Mesenchymal stem cell (in vitro differentiated cells and primary cell): Measurements from ENCODE around the gene WDR19.

Source experiments
- DNase-seq: peaks from one replicate; pipeline ENCODE4 v3.0.0-alpha.2; 2013
- H2AFZ ChIP-seq: one replicate; pipeline ENCODE4 v1.6.1; 2013; ENCODE audit warnings: low read depth, mild to moderate bottlenecking, control low read depth, inconsistent platforms, low read length, moderate library complexity
- H2AK5ac ChIP-seq: 2 replicates; pipeline ENCODE4 v1.6.1; 2013; ENCODE audit warnings: low read length, moderate library complexity, mild to moderate bottlenecking, inconsistent platforms; ENCODE audit not compliant: severe bottlenecking
- H2BK120ac ChIP-seq: one replicate; pipeline ENCODE4 v1.6.1; 2013; ENCODE audit warnings: low read depth, mild to moderate bottlenecking, inconsistent platforms, low read length, moderate library complexity
- H2BK12ac ChIP-seq, 2 experiments: one replicate each; pipeline ENCODE4 v1.6.1; 2013; ENCODE audit warnings: inconsistent platforms in 2 of 2, low read length in 2 of 2, mild to moderate bottlenecking in 2 of 2, moderate library complexity in 2 of 2, control low read depth in 1 of 2
- H2BK15ac ChIP-seq: one replicate; pipeline ENCODE4 v1.6.1; 2013; ENCODE audit warnings: mild to moderate bottlenecking, low read depth, inconsistent platforms; ENCODE audit not compliant: poor library complexity, severe bottlenecking
- H2BK5ac ChIP-seq: 2 replicates; pipeline ENCODE4 v1.6.1; 2013; ENCODE audit warnings: low read depth, mild to moderate bottlenecking, low read length, control low read depth, inconsistent platforms; ENCODE audit not compliant: poor library complexity, severe bottlenecking
- H3K14ac ChIP-seq, 2 experiments: one replicate each; pipeline ENCODE4 v1.6.1; 2013; ENCODE audit warnings: inconsistent platforms in 2 of 2, low read length in 2 of 2, control low read depth in 1 of 2, mild to moderate bottlenecking in 1 of 2, moderate library complexity in 1 of 2
- H3K18ac ChIP-seq, 2 experiments: one replicate each; pipeline ENCODE4 v1.6.1; 2013; ENCODE audit warnings: inconsistent platforms in 2 of 2, low read length in 2 of 2, control low read depth in 1 of 2, low read depth in 1 of 2, mild to moderate bottlenecking in 1 of 2
- H3K23ac ChIP-seq, 2 experiments: one replicate each; pipeline ENCODE4 v1.6.1; 2013; ENCODE audit warnings: inconsistent platforms in 2 of 2, low read length in 2 of 2, mild to moderate bottlenecking in 2 of 2, moderate library complexity in 2 of 2, control low read depth in 1 of 2
- H3K27ac ChIP-seq: 2 replicates; pipeline ENCODE4 v1.5.1; 2013; ENCODE audit warnings: mild to moderate bottlenecking, moderate library complexity, low read length, control low read depth, inconsistent platforms; ENCODE audit not compliant: poor library complexity, severe bottlenecking
- H3K27me3 ChIP-seq, 2 experiments: 2 replicates each; pipeline versions ENCODE4 v1.6.1 to v1.7.0; 2013; ENCODE audit warnings: low read length in 2 of 2, mild to moderate bottlenecking in 2 of 2, moderate library complexity in 2 of 2, control low read depth in 1 of 2, inconsistent platforms in 1 of 2; ENCODE audit not compliant: control insufficient read depth in 1 of 2, insufficient read depth in 1 of 2
- H3K36me3 ChIP-seq, 2 experiments: 2 replicates each; pipeline versions ENCODE4 v1.6.1 to v1.7.0; 2013; ENCODE audit warnings: low read length in 2 of 2, control low read depth in 1 of 2, inconsistent platforms in 1 of 2, low read depth in 1 of 2, mild to moderate bottlenecking in 1 of 2; ENCODE audit not compliant: insufficient read depth in 2 of 2, control insufficient read depth in 1 of 2
- H3K4ac ChIP-seq, 2 experiments: one replicate each; pipeline ENCODE4 v1.6.1; 2013; ENCODE audit warnings: inconsistent platforms in 2 of 2, low read length in 2 of 2, mild to moderate bottlenecking in 2 of 2, moderate library complexity in 2 of 2, control low read depth in 1 of 2, low read depth in 1 of 2
- H3K4me1 ChIP-seq: 2 replicates; pipeline ENCODE4 v1.6.1; 2013; ENCODE audit warnings: low read depth, low read length, control low read depth; ENCODE audit not compliant: control insufficient read depth, insufficient read depth
- H3K4me2 ChIP-seq: 2 replicates; pipeline ENCODE4 v1.6.1; 2013; ENCODE audit warnings: low read length, mild to moderate bottlenecking, inconsistent platforms; ENCODE audit not compliant: poor library complexity, severe bottlenecking
- H3K4me3 ChIP-seq, 2 experiments: 2 replicates each; pipeline versions ENCODE4 v1.5.1 to v1.7.0; 2013; ENCODE audit warnings: low read length in 2 of 2, mild to moderate bottlenecking in 2 of 2, control low read depth in 1 of 2, low read depth in 1 of 2; ENCODE audit not compliant: insufficient read depth in 1 of 2
- H3K79me1 ChIP-seq: replicated peaks from 2 replicates; pipeline ENCODE4 v1.6.1; 2013; ENCODE audit warnings: mild to moderate bottlenecking, control low read depth, low read length, inconsistent platforms; ENCODE audit not compliant: poor library complexity, severe bottlenecking
- H3K9ac ChIP-seq: 2 replicates; pipeline ENCODE4 v1.7.0; 2013; ENCODE audit warnings: mild to moderate bottlenecking, low read length, moderate library complexity
- H3K9me3 ChIP-seq: 2 replicates; pipeline ENCODE4 v1.7.0; 2013; ENCODE audit warnings: mild to moderate bottlenecking, low read length; ENCODE audit not compliant: control insufficient read depth
- H4K8ac ChIP-seq: one replicate; pipeline ENCODE4 v1.6.1; 2013; ENCODE audit warnings: inconsistent platforms, mild to moderate bottlenecking, low read length, moderate library complexity
- H4K91ac ChIP-seq: one replicate; pipeline ENCODE4 v1.6.1; 2013; ENCODE audit warnings: mild to moderate bottlenecking, low read length, inconsistent platforms
- WGBS: methylation state at CpG from one replicate; pipeline ENCODE4 v1.1.7; 2013; ENCODE audit warnings: mixed read lengths; 5-methylcytosine and 5-hydroxymethylcytosine counted together

WDR19 gene

DNA sequence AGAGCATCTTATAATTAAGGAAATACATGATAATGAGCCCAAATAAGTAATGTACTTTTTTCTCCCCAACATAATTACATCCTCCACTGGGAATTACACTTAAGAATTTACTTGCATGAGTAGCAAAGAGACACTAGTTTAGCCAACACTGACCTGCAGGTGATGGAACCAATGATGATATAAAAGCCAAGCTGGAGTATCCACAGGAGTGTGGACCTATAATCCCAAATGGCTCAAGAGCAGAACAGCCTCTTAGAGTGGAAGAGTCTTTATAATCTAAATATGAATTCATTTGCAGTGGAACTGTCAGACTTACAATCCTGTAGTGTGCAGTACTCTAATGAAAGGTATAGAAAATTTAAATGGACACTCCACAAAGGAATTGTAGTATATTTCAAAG lies 22.2 kb downstream of the WDR19 start:
- no peak overlapping the region for H4K91ac ChIP-seq
- H3K4me2 ChIP-seq = no peak overlapping the region
- no peak overlapping the region for H2BK12ac ChIP-seq
- no peak overlapping the region for H3K9ac ChIP-seq
- no peak for DNase-seq
- no peak overlapping the region for H3K18ac ChIP-seq
- no peak overlapping the region for H2BK5ac ChIP-seq
- H3K4me3 ChIP-seq = no peak overlapping the region
- no peak overlapping the region for H2BK120ac ChIP-seq
- H3K4me1 ChIP-seq = no peaks in the 10 kb centered on the region
- no peak overlapping the region for H2AK5ac ChIP-seq
- H3K36me3 ChIP-seq = peaks cover 9 to 84% of the 10 kb centered on the region in 2 experiments
- no peak overlapping the region for H3K4ac ChIP-seq
- H3K9me3 ChIP-seq = peaks cover 19% of the 10 kb centered on the region
- no peak overlapping the region for H3K27ac ChIP-seq
- H3K27me3 ChIP-seq = no peaks in the 10 kb centered on the region
- H3K14ac ChIP-seq = no peak overlapping the region
- no peak overlapping the region for H2AFZ ChIP-seq
- no peaks in the 10 kb centered on the region for H3K79me1 ChIP-seq
- no peak overlapping the region for H4K8ac ChIP-seq
- no peak overlapping the region for H2BK15ac ChIP-seq
- H3K23ac ChIP-seq = no peak overlapping the region

DNA sequence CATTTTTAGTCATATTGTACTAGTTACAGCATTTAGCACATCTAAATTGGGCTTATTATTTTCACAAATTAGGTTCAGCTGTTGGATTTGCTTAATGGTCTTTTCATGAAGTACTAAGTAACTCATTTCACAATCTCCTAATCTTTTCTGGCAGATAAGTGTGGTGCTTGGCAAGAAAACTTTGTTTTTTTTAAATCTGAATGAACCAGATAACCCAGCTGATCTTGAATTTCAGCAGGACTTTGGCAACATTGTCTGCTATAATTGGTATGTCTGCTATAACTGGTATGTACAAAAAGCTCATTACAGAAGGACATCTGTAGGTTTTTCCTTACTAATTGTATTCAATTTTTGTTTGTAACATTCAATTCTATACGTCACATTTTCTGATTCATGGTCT lies 22.7 kb downstream of the WDR19 start:
- Histone ChIP-seq H3K14ac (no peak overlapping the region), H2AK5ac (no peak overlapping the region), H3K4me1 (no peaks in the 10 kb centered on the region), H3K79me1 (no peaks in the 10 kb centered on the region), H2BK120ac (no peak overlapping the region), H2BK12ac (no peak overlapping the region), H3K23ac (no peak overlapping the region), H4K8ac (no peak overlapping the region), H4K91ac (no peak overlapping the region), H3K9ac (no peak overlapping the region), H3K27me3 (no peaks in the 10 kb centered on the region), H2AFZ (no peak overlapping the region), H2BK15ac (no peak overlapping the region), H3K27ac (no peak overlapping the region), H3K9me3 (peaks cover 19% of the 10 kb centered on the region), H3K36me3 (peaks cover 9 to 79% of the 10 kb centered on the region in 2 experiments), H3K4ac (no peak overlapping the region), H3K4me3 (no peak overlapping the region), H3K18ac (no peak overlapping the region), H3K4me2 (no peak overlapping the region), H2BK5ac (no peak overlapping the region)
- no peak for DNase-seq
- WGBS = no CpG with 5 or more reads among the region's 1 CpG

DNA sequence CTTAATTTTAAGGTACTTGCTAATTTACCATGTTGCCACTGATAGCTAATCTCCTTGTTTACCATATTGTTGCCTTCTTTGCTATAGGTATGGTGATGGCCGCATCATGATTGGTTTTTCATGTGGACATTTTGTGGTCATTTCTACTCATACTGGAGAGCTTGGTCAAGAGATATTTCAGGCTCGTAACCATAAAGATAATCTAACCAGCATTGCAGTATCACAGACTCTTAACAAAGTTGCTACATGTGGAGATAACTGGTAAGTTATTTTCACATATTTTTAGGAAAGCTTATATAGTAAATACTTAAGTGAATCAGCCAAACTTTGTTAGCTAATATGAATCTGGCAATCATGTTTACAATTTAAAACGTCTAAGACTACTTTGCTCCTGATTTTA lies 23.1 kb downstream of the WDR19 start:
- Histone ChIP-seq H3K27me3 (no peaks in the 10 kb centered on the region), H4K8ac (no peak overlapping the region), H3K9me3 (peaks cover 19% of the 10 kb centered on the region), H3K4me2 (no peak overlapping the region), H3K23ac (no peak overlapping the region), H2BK120ac (no peak overlapping the region), H2BK12ac (no peak overlapping the region), H3K18ac (no peak overlapping the region), H4K91ac (no peak overlapping the region), H3K36me3 (peaks cover 8 to 78% of the 10 kb centered on the region in 2 experiments), H3K79me1 (no peaks in the 10 kb centered on the region), H3K4me1 (no peaks in the 10 kb centered on the region), H2BK15ac (no peak overlapping the region), H3K14ac (no peak overlapping the region), H2AFZ (no peak overlapping the region), H2AK5ac (no peak overlapping the region), H3K9ac (no peak overlapping the region), H3K4ac (no peak overlapping the region), H3K4me3 (no peak overlapping the region), H2BK5ac (no peak overlapping the region), H3K27ac (no peak overlapping the region)
- WGBS = no CpG with 5 or more reads among the region's 3 CpGs
- no peak for DNase-seq

DNA sequence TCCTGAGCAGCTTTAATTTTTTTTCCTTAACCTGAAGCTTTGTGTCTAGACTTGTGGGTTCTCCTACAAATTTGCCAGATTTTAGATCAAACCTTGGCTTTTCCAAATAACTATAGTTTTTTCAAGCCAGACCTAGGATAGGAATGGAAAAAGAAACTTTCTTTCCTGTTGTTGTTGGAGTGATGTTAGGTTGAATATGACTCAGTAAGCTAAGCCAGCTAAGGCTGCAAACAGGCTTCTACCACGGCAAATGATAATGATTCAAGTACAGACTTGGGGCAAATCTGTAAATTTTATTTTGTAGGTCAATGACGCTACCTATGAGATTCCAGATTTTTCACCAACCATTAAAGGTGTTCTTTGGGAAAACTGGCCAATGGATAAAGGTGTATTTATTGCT lies 45.6 kb downstream of the WDR19 start:
- no peak overlapping the region for H2BK15ac ChIP-seq
- no peak overlapping the region for H4K8ac ChIP-seq
- no peaks in the 10 kb centered on the region for H3K9me3 ChIP-seq
- no peak overlapping the region for H2AFZ ChIP-seq
- WGBS = 100% methylated on average over 2 of the region's 2 CpGs
- no peaks in the 10 kb centered on the region for H3K79me1 ChIP-seq
- no peaks in the 10 kb centered on the region for H3K27me3 ChIP-seq
- no peak overlapping the region for H2AK5ac ChIP-seq
- no peak overlapping the region for H3K27ac ChIP-seq
- H3K4me2 ChIP-seq = no peak overlapping the region
- peaks cover 3 to 67% of the 10 kb centered on the region in 2 experiments for H3K36me3 ChIP-seq
- H3K9ac ChIP-seq = no peak overlapping the region
- no peak overlapping the region for H3K4ac ChIP-seq
- H3K18ac ChIP-seq = no peak overlapping the region
- no peak overlapping the region for H3K23ac ChIP-seq
- H3K4me3 ChIP-seq = no peak overlapping the region
- no peak overlapping the region for H2BK120ac ChIP-seq
- no peak overlapping the region for H2BK12ac ChIP-seq
- H2BK5ac ChIP-seq = no peak overlapping the region
- H3K4me1 ChIP-seq = no peaks in the 10 kb centered on the region
- no peak overlapping the region for H3K14ac ChIP-seq
- no peak overlapping the region for H4K91ac ChIP-seq
- no peak for DNase-seq
